HG03097 (cell line): ENCODE measurements around the gene PCDHGA4.
"Not testable (repeated sequence)": the region's sequence is repeated elsewhere in the genome, so short reads cannot be mapped to it uniquely, and the experiment has no call there.

Experiments used
- ATAC-seq: cut with Tn5 transposase; IDR thresholded peaks from one replicate; pipeline ENCODE4 v1.9.1; 2021; ENCODE audit not compliant: unreplicated experiment, low FRiP score

Gene PCDHGA4

DNA sequence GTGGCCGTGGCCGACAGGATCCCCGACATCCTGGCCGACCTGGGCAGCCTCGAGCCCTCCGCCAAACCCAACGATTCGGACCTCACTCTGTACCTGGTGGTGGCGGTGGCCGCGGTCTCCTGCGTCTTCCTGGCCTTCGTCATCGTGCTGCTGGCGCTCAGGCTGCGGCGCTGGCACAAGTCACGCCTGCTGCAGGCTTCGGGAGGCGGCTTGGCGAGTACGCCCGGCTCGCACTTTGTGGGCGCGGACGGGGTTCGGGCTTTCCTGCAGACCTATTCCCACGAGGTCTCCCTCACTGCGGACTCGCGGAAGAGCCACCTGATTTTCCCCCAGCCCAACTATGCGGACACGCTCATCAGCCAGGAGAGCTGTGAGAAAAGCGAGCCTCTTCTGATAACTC is 8.8 kb upstream of the PCDHGA4 start:
- not testable (repeated sequence) for ATAC-seq

DNA sequence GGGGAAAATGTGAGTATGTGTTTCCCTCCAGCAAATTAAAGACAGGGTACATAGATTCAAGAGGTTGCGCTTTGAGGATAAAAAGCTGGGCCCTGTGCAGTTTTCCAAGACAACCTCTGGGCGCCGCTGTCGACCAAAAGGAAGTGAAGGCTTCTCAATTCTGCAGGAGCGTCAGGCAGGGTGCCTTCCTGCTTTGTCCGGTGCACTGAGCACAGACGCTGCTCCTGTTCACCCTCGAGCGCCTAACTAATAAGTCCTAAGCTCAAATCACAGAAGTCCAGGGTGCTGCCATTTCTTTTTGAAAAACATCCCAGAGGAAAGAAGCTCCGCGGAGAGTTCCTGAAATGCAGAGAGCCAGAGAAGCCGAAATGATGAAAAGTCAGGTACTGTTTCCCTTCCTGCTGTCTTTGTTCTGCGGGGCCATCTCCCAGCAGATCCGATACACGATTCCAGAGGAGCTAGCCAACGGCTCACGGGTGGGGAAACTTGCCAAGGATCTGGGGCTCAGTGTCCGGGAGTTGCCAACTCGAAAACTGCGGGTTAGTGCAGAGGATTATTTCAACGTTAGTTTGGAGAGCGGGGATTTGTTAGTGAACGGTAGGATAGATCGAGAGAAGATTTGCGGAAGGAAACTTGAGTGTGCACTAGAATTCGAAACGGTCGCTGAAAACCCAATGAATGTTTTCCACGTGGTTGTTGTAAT is 4.8 kb upstream of the PCDHGA4 start, which contains the start of gene PCDHGB1:
Gene PCDHGB1, plus strand, starts transcription at position 183 of the 703 bp plus-strand sequence. Its CDS starts 162 bp downstream, at position 345.
- no peak for ATAC-seq

DNA sequence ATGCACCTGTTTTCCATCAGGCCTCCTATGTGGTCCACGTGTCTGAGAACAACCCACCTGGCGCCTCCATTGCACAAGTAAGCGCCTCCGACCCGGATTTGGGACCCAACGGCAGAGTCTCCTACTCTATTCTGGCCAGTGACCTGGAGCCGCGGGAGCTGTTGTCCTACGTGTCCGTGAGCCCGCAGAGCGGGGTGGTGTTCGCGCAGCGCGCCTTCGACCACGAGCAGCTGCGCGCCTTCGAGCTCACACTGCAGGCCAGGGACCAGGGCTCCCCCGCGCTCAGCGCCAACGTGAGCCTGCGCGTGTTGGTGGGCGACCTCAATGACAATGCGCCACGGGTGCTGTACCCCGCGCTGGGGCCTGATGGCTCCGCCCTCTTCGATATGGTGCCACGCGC is 3.2 kb upstream of the PCDHGA4 start:
- no peak for ATAC-seq

DNA sequence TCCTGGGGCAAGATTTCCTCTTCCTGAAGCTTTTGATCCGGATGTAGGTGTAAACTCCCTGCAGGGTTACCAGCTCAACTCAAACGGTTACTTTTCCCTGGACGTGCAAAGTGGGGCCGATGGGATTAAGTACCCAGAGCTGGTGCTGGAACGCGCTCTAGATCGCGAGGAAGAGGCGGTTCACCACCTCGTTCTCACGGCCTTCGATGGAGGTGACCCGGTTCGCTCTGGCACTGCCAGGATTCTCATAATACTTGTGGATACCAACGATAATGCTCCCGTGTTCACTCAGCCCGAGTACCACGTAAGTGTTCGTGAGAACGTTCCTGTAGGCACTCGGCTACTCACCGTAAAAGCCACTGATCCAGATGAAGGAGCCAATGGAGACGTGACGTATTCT is 820 bp downstream of the PCDHGA4 start:
- no peak for ATAC-seq

DNA sequence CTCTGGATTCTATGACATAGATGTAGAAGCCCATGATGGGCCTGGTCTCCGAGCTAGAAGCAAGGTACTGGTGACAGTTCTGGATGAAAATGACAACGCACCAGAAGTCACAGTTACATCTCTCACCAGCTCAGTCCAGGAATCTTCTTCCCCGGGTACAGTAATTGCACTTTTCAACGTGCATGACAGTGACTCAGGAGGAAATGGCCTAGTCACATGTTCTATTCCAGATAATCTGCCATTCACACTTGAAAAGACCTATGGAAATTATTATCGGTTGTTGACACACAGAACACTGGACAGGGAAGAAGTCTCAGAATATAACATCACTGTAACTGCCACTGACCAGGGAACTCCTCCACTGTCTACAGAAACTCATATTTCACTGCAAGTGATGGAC is 1.3 kb downstream of the PCDHGA4 start:
- no peak for ATAC-seq

DNA sequence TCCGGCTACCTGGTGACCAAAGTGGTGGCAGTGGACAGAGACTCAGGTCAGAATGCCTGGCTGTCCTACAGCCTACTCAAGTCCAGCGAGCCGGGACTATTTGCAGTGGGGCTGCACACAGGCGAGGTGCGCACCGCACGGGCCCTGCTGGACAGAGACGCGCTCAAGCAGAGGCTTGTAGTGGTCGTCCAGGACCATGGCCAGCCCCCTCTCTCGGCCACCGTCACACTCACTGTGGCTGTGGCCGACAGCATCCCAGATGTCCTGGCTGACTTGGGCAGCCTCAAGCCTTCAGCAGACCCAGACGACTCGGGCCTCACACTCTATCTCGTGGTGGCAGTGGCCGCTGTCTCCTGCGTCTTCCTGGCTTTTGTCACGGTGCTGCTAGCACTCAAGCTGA is 2.1 kb downstream of the PCDHGA4 start:
- no peak for ATAC-seq

DNA sequence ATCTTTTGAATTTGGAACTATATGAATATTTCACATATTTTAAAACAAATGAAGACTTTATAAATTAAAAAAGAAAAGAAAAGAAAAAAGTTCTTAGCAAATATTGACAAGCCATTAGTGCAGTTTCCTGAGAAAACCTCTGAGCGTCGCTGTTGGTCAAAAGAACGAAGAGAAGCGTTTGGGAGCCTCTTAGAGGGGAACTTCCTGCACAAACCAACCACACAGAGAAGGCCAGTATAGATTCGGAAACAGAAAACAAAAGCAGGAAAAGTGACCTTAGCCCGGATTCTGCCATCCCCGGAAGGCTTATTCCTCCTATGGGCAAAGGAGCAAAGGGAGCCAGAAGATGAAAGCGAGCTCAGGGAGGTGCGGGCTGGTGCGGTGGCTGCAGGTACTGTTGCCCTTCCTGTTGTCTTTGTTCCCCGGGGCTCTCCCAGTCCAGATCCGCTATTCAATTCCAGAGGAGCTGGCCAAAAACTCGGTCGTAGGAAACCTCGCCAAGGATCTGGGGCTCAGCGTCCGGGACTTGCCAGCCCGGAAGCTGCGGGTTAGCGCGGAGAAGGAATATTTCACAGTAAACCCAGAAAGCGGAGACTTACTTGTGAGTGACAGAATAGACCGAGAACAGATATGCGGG is 5.1 kb downstream of the PCDHGA4 start, which contains the start of gene PCDHGB2:
Gene PCDHGB2, plus strand, starts transcription at position 205 of the 637 bp plus-strand sequence. Its CDS starts 142 bp downstream, at position 347.
- no peak for ATAC-seq

DNA sequence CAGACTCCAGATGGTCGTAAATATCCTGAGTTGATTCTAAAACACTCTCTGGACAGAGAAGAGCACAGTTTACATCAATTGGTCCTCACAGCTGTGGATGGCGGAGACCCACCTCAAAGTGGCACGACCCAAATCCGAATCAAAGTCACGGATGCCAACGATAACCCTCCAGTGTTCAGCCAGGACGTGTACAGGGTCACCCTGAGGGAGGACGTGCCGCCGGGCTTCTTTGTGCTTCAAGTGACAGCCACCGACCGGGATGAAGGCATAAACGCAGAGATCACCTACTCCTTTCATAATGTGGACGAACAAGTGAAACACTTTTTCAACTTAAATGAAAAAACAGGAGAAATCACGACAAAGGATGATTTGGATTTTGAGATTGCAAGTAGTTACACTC is 5.9 kb downstream of the PCDHGA4 start:
- no peak for ATAC-seq

DNA sequence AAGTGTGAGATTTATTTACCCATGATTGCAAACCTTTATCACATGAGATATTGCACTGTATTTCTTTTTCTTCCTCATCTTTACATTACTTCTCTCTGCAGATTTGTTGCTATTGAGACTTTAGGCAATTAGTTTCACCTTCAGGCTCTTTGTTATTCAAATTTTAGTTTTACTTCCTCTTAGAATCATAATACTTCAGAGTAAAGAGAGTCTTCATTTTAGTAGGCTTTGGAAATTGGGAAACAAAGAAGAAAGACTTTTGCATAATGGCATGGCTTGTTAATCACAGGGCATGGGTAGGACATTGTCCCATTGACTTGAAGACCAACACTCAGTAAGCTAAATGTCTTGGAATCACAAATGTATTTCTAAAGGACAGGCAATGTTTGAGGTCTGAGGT is 7.9 kb downstream of the PCDHGA4 start:
- no peak for ATAC-seq

DNA sequence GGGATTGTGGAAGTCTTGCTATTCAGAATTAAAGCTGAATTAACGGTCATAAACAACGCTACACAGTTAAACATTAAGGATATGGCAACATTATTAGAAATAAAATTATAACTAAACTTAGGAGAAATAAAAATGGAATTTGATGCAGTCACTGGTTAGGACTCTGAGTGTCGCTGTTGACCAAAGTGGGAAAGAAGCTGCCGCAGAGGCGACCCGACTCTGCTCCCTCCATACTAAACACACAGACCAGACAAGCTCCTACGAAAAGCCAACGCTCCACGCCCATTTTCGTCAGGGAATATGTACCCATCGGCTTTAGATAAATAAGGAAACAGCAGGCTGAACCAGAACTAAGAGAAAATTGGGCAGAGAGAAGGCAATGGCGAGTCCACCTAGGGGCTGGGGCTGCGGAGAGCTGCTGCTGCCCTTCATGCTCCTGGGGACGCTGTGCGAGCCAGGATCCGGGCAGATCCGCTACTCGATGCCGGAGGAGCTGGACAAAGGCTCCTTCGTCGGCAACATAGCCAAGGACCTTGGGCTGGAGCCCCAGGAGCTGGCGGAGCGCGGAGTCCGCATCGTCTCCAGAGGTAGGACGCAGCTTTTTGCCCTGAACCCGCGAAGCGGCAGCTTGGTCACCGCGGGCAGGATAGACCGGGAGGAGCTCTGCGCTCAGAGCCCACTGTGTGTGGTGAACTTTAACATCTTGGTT is 9.3 kb downstream of the PCDHGA4 start, which contains the start of gene PCDHGA5:
Gene PCDHGA5, plus strand, starts transcription at position 211 of the 709 bp plus-strand sequence. Its CDS starts 169 bp downstream, at position 380.
- no peak for ATAC-seq

DNA sequence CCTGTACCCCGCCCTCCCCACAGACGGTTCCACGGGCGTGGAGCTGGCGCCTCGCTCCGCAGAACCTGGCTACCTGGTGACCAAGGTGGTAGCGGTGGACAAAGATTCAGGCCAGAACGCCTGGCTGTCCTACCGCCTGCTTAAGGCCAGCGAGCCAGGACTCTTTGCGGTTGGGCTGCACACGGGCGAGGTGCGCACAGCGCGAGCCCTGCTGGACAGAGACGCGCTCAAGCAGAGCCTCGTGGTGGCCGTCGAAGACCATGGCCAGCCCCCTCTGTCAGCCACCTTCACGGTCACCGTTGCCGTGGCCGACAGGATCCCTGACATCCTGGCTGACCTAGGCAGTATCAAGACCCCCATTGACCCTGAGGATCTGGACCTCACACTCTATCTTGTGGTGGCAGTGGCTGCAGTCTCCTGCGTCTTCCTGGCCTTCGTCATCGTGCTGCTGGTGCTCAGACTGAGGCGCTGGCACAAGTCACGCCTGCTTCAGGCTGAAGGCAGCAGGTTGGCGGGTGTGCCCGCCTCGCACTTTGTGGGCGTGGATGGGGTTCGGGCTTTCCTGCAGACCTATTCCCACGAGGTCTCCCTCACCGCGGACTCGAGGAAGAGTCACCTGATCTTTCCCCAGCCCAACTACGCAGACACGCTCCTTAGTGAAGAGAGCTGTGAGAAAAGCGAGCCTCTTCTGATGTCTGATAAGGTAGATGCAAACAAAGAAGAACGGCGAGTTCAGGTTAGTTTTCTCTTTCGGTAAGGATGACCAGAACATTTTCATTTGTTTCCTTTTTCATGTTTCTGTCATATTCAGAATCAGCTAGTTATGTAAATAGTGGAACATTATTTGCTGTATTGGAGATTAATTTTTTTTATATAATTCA is 11.4 kb downstream of the PCDHGA4 start:
- ATAC-seq = no peak

DNA sequence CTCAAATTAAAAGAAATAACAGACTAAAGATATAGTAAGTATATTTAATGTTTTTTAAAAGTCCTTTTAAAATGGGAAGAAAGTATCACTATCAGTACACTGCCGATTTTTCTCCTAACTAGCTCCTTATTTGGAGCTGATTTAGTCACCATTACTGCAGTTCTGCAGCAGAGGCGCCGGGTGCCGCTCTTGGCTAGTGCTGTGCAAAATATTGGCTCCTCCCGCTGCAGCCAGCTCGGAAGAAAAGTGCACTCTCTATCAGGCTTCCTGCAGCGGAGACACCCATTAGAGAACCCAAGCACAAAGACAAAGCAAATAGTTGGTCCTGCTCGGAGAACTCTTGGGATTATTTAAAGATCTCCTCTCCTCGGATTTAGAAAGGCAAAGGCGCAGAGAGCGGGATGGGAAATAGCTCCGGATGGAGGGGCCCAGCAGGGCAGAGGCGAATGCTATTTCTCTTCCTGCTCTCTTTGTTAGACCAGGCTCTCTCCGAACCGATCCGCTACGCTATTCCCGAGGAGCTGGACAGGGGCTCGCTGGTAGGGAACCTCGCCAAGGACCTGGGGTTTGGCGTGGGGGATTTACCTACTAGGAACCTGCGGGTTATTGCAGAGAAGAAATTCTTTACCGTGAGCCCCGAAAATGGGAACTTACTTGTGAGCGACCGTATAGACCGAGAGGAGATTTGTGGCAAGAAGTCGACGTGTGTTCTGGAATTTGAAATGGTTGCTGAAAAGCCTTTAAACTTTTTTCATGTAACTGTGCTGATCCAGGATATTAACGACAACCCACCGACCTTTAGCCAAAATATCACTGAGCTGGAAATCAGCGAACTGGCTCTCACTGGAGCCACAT is 15.4 kb downstream of the PCDHGA4 start, which contains the start of gene PCDHGB3:
Gene PCDHGB3, plus strand, starts transcription at position 249 of the 855 bp plus-strand sequence. Its CDS starts 153 bp downstream, at position 402.
- peak; percentile 68 for ATAC-seq

DNA sequence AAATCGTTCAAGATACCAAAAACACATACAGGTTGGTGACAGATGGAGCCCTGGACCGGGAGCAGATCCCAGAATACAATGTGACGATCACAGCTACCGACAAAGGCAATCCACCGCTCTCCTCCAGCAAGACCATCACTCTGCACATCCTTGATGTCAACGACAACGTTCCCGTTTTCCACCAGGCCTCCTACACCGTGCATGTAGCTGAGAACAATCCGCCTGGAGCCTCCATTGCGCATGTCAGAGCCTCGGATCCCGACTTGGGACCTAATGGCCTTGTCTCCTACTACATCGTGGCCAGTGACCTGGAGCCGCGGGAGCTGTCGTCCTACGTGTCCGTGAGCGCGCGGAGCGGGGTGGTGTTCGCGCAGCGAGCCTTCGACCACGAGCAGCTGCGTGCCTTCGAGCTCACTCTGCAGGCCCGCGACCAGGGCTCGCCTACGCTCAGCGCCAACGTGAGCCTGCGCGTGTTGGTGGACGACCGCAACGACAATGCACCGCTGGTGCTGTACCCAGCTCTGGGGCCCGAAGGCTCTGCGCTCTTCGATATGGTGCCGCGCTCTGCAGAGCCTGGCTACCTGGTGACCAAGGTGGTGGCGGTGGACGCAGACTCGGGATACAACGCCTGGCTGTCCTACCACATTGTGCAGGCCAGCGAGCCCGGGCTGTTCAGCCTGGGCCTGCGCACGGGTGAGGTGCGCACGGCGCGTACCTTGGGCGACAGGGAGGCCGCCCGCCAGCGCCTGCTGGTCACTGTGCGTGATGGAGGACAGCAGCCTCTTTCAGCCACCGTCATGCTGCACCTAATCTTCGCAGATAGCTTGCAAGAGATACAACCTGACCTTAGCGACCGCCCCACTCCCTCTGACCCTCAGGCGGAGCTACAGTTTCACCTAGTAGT is 17.0 kb downstream of the PCDHGA4 start:
- no peak for ATAC-seq

DNA sequence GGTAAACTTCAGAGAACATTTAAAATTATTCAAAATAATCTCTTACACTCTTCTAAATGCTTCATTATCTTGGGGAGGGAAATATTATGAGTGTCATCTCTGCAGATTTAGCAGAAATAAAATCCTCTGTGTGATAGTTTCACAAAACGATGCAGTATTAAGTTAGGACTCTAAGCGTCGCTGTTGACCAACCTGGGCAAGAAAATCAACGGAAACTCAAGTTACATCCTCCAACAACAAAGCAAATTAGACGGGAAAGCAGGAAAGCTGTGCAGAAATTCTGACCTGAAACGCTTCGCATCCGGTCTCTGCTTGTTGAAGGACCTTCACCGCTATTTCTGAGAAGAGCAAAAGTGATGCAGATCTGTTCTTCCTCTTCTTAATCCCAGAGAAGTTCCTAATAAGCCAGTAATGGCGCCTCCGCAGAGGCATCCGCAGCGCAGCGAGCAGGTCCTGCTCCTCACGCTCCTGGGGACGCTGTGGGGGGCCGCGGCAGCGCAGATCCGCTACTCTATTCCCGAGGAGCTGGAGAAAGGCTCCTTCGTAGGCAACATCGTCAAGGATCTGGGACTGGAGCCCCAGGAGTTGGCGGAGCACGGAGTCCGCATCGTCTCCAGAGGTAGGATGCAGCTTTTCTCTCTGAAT is 19.0 kb downstream of the PCDHGA4 start, which contains the start of gene PCDHGA6:
Gene PCDHGA6, plus strand, starts transcription at position 219 of the 645 bp plus-strand sequence. Its CDS starts 193 bp downstream, at position 412.
- no peak for ATAC-seq

DNA sequence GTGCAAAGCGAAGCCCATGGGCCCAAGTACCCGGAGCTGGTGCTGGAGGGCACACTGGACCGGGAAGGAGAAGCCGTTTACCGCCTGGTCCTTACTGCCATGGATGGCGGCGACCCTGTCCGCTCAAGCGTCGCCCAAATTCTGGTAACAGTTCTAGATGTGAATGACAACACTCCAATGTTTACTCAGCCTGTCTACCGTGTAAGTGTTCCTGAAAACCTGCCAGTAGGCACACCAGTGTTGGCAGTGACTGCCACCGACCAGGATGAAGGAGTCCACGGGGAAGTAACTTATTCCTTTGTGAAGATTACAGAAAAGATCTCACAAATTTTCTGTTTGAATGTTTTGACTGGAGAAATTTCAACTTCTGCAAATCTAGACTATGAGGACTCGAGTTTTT is 19.8 kb downstream of the PCDHGA4 start:
- ATAC-seq = no peak

DNA sequence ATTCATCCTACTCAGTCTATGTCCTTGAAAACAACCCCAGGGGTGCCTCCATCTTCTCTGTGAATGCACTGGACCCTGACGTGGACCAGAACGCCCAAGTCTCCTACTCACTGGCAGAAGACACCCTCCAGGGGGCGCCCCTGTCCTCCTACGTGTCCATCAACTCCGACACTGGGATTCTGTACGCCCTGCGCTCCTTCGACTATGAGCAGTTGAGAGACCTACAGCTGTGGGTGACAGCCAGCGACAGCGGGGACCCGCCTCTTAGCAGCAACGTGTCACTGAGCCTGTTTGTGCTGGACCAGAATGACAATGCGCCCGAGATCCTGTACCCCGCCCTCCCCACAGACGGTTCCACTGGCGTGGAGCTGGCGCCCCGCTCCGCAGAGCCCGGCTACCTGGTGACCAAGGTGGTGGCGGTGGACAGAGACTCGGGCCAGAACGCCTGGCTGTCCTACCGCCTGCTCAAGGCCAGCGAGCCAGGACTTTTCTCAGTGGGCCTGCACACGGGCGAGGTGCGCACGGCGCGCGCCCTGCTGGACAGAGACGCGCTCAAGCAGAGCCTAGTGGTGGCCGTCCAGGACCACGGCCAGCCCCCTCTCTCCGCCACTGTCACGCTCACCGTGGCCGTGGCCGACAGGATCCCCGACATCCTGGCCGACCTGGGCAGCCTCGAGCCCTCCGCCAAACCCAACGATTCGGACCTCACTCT is 20.8 kb downstream of the PCDHGA4 start:
- not testable (repeated sequence) for ATAC-seq
